ENCODE measurements around the gene AFAP1L2.
"Not testable (repeated sequence)": the region's sequence is repeated elsewhere in the genome, so short reads cannot be mapped to it uniquely, and the experiment has no call there.

The AFAP1L2 gene

DNA sequence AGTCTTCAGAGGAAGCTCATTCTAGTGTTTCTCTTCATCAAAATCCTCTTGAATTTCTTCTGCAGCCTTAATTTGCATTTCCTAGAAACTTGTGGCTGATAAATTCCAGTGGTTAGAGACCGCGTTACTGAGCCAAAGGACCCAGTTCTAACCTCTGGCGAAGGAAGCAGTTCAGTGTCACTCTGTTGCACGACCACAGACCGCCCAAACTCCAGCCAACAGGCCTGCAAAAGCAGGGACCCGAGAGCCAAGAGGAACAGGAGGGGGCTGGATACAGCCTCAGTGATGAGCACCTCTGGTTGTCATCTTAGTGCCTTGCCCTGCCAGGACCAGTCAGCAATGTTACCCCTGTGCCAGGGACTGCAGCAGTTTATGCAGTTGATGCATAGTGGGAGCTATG, 70.0 kb downstream of the AFAP1L2 start:
- DNase-seq, result no peak

- DNase-seq, result not testable (repeated sequence)
Measured at GRCh38 chr10:114333441-114333840, 70.9 kb downstream of the AFAP1L2 start.

DNA sequence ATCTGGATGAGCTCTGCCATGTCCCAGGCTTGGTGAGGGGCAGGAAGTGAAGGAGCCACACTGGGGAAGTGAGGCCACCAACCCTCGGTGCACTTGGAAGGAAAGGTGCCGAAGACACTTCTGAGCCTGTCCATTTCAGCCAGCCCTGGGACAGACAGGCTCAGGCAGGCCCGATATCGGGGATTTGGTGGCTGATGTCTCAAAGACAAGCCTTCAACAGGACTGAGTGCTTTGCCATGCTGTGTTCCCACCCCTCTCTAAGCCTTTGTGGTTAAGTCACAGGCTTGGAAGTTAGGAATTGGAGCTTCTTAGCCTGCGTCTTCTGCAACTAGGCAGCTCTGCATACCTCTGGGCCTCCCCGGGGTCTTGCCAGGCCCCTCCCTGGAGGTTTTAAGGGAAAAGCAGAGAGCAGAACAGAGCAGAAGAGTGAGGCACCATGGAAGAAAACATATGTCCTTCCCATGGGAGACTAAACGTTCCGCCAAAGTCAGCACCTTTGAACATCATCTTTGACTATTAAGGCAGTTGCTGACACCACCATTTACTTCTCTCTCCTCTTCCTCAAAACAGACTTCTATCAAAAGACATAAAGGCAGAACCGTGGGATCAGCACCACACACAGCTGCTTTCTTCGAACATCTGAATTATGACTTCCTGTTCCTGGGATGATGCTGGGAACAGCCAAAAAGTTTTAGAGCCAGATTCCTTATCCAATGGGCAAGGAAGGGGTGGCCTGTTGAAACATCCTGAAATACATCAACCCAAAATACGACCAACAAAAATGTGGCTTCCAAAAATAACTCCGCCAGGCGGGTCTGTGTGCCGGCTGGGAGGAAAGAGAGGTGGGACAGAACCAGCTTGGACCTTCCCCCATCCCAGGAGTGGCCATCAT, 71.8 kb downstream of the AFAP1L2 start:
- no peak for DNase-seq

GRCh38 chr10:114329634-114330365, 74.5 kb downstream of the AFAP1L2 start:
- no peak for DNase-seq

GRCh38 chr10:114328874-114329273, 75.4 kb downstream of the AFAP1L2 start:
- DNase-seq, result no peak

DNA sequence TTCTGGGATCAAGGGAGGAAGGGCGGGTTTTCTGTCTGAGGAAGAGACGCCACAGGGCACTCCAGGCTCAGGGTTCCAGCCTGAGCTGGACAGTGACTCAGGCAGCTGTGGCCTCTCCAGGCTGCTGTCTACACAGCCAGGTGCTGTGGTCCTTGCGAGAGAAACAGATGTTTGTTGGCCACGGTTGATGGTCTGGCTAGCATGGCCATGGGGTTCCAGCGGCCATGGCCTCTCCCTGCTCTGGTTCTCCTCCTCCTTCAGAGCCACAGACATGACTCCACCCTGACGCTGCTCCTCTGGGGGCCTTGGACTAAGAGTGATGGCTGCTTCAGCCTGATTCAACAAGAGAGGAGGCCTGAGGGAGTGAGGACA, 75.9 kb downstream of the AFAP1L2 start:
- DNase-seq, result no peak

GRCh38 chr10:114327537-114328440, 76.5 kb downstream of the AFAP1L2 start:
- no peak for DNase-seq

DNA sequence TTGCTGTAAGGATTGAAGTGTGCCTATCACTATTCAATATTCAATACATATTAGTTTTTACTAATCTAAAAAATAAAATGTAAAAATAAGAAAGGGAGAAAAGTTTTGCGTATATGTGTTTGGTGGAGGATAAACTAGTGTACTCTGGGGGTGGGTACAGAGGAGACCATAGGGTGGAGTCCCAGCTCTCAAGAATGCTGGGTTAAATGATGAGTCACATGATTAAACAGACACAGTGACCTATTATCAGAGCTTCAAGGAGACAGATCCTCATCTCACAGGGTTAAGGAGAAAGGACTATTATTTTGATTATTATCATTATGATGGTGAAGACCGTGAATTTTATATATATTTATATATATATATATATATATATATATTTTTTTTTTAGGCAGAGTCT, 77.5 kb downstream of the AFAP1L2 start:
- DNase-seq, result no peak

GRCh38 chr10:114323023-114323422, 81.3 kb downstream of the AFAP1L2 start:
- no peak for DNase-seq

GRCh38 chr10:114322344-114322743, 82.0 kb downstream of the AFAP1L2 start:
- no peak for DNase-seq

DNA sequence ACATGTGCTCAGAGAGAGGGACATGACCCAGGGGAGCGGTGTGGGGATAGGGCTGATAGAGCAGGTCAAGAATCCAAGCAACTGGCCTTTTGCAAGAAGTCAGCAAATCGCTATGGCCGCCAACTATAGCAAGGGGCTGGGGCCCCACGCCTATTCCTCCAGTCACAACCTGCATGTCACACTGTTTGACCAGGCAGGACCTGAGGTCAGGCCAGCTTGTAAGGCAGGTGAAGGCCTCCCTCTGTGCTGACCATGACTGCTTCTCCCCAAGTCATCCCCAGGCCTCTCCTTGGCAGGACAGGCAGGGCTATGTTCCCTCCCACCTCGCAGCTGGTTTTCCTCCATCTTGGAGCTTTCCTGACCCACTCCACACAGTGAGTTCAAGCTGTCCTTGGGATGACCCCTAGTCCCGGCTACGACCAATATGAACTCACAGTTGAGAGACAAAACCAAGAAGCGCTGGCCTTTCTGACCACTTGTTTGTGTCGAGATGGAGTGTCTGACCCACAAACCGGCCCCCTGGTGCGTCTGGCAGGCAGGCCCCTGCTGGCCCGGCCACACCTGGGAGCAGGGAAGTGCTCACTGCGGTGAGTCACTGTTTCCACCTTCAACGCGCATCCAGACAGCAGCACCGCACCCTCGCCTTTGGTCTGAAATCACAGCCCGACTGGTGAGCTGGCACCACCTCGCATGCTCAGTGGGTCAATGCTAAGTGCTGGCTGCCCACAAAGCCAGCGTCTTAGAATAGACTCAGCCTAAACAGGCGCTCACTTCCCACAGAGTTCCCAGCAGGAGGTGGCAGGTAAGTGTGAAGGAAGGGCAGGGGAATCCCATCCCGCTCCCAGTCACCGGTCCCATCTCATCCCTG, 83.8 kb downstream of the AFAP1L2 start:
- DNase-seq, result no peak

DNA sequence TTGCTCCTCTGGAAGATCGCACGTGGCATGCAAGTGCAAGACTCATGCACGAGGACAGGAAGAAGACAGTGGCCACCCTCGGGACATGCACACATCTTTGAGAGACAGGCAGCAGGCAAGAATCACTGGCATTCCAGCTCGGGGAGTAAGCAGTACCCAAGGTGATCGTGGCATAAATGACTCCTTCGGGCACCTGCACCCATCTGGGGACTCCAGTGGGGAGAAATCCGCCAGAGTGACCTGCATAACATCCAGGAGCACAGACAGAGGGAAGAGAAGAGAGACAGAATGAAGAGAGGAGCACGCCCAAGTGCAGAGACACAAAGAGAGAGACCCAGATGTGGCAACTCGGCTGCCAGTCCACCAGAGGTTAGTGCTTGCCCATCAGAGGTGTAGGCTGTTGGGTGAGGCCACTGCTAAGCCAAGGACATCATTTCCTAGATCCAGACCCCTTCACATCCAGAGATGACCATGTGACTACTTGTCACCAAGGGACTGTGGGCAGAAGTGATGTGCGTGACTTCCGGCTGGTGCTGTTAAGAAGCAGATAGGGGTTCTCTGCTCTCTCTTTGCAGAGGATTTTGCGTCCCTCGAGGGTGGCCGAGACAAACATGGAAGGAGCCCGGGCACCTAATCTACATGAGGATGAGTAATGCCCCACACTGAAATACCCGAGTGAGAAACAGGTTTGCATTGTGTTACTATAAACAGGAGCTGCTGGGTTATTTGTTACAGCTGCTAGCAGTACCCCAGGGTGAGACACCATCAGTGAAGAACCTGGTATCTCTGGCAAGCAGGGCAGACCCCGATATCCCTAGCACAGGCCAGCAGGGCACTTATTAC, 84.7 kb downstream of the AFAP1L2 start:
- no peak for DNase-seq

DNA sequence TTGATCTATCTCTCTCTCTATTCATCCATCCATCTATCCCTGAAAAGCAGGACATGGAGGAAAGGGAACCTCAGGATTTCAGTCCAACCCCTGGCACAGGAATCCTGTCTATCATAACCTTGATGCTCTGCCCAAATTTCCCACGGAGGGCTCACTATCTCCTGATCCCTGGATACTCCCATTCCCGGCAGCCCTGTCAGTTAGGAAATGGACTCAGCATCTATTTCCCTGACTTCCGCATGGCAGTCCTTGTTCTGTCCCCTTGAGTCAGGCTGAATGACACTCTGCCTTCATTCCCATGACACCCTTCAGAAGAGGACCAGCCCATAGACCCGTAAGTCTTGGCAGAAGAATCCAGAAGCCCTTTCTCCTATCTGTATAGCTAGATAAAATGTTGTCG, 87.6 kb downstream of the AFAP1L2 start:
- DNase-seq, result no peak

DNA sequence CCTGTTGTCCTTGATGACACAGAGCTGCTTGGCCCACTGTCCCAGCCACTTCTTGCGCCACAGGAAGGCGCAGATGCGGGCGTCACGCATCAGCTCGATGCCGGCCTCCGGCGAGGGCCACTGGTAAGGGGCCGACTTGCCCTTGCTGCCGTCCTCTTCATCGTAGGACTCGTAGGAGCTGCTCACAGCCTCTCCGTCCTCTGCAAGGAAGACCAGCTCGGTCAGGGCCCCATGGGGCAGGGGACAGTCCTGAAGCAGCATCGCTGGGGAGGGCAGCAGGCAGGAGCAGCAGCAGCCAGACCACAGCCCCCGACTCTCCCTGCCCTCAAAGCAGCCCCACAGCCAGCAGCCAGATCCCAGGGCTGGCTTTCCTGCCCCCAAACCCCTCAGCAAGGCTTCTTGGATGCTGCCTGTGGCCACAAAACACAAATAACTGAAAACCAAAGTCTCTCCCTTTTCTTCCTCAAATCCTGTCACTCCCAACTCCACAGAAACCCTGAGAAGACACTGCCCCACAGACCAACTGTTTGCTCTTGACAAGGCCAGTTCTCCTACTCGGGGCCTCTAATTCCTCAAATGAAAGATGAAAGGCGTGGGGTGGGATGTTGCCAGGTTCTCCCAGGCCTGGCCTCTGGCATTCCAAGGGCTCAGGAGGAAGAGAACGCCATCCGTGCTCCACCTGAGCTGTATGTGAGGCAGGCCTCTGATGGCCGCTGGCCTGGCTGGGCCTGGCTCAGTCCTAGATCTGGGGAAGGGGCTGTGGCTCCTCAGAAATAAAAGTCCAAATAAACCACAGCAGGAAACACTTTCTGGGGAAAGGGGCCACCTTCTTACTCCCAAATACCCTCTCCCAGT, 88.5 kb downstream of the AFAP1L2 start:
- DNase-seq, result no peak

- DNase-seq, result no peak
Measured at GRCh38 chr10:114313866-114314265, 90.4 kb downstream of the AFAP1L2 start.

DNA sequence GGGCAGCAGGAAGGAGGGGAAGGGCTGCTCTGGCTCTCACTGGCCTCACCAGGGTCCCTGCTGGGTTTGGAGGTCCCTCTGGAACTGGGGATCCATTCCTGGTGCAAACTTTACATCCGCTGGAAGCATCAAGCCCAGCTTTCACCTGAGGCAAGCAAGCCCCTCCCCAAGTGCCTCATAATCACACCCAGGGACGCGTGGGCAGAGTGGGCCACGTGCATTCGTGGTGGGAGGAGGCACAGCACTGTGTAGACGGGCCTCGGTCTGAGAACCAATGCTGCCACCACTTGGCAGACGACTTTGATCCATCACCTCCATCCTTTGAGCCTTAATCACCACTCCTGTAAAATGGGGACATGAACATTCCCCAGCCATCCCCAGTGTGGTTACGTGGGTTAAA, 91.2 kb downstream of the AFAP1L2 start:
- DNase-seq, result no peak

- DNase-seq, result no peak
Measured at GRCh38 chr10:114311496-114312209, 92.6 kb downstream of the AFAP1L2 start.

- no peak for DNase-seq
Measured at GRCh38 chr10:114311023-114311422, 93.3 kb downstream of the AFAP1L2 start.

- no peak for DNase-seq
Measured at GRCh38 chr10:114310346-114310745, 94.0 kb downstream of the AFAP1L2 start.

DNA sequence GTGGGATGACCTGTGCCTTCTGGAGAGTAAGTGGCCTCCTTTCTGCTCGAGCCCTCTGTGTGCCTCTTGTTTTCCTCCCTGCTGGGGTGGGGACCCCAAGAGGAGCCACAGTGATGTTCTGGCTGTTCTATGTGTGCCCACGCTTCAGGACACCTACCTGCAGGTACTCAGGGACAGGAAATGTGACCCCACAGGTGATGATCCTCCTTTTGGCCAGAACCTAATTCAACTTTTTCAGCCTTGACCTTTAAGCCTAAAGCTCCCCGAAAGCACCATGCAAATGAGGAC, 95.0 kb downstream of the AFAP1L2 start:
- DNase-seq, result no peak

Measured in stimulated activated CD8-positive, alpha-beta memory T cell treated with anti-CD3 and anti-CD28 coated beads, Interleukin-4, amount 100 ng/mL, for 48 hours (primary cell).